ENCODE results near the gene SP5.
"Not testable (repeated sequence)": the region's sequence is repeated elsewhere in the genome, so short reads cannot be mapped to it uniquely, and the experiment has no call there.

The SP5 gene

DNA sequence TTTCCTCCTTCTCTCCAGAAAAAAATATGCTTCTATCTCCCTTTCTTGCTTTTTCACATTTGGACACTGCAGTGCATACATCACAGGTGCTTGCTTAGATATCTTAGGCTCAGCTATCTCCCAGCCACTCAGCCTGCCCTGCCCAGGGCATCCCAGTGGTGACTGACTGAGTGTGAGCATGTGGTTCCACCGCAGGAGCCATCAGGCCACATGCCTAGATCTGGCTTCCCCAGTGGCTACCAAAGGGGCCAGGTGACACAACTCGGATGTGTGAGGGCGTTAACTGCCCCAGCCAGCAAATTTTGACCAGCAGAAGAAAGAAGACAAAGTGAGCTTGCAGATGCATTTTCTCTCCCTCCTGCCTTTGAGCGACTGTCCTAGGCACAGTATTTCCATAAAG lies 25.5 kb downstream of the SP5 start:
- DNase-seq, result no peak

DNA sequence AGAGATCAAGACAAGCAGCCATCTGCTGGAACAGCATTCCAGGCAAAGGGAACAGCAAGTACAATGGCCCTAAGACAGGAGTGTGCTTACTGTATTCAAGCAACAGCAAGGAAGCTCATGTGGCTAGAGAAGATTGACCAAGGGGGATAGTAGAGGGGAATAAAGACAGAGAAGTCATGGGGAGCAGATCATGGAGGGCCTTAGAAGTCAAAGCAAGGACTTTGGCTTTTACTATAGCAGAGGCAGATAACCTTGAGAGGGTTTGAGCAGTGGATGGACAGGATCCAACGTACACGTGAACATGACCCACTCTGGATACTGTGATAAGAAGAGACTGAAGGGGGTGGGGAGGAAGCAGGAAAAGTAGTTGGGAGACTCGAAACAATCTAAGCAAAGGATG lies 26.9 kb downstream of the SP5 start:
- DNase-seq, result no peak

DNA sequence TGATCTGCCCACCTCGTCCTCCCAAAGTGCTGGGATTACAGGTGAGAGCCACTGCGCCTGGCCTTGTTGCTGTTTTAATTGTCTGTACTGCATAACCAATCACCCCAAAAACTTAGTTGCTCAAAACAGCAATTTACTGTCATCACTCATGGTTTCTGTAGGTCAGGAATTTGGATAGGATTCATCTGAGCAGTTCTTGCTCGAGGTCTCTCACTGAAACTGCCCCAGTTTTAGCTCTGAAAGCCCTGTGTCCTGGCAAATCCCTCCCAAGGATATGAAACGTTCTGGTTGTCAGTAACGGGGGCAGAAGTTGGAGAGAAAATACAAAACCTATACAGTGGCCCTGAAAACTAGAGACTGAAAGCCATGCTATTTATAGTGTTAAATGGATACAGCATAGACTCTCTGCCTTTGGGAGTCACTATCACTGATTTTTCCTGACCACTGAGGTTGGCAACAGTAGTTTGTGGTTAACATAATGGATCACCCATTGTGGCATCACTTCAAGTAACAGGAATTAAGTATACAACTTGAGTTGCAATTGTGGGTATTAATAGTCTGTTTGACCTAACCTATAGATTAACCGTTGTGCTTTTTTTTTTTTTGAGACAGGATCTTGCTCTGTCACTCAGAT lies 27.9 kb downstream of the SP5 start:
- DNase-seq, result no peak

DNA sequence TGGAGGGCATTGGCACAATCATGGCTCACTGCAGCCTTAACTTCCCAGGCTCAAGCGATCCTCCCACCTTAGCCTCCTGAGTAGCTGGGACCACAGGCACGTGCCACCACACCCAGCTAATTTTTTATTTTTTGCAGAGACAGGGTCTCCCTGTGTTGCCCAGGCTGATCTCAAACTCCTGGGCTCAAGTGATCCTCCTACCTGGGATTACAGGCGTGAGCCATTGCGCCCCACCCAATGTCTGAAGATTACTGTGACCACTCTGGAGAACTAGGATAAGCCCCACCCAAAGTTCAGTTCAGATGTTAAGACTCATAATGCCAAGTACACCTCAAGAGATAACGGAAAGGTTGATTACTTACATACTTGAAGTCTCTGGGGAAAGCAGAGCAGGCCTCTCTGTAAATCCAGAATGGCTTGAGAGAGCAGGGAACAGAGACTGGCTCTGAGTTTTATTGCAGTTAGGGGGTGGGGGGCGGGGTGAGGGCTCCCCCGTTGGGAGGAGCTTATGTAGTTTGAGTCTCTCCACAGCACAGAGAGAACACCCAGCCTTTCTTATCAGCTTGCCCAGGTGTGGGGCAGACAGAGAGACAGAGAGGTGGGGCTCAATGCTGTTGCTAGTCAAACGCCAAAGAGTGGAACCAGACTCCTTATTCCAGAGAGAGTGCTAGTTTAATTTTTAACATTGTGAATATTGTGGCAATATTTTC lies 28.5 kb downstream of the SP5 start:
- no peak for DNase-seq

DNA sequence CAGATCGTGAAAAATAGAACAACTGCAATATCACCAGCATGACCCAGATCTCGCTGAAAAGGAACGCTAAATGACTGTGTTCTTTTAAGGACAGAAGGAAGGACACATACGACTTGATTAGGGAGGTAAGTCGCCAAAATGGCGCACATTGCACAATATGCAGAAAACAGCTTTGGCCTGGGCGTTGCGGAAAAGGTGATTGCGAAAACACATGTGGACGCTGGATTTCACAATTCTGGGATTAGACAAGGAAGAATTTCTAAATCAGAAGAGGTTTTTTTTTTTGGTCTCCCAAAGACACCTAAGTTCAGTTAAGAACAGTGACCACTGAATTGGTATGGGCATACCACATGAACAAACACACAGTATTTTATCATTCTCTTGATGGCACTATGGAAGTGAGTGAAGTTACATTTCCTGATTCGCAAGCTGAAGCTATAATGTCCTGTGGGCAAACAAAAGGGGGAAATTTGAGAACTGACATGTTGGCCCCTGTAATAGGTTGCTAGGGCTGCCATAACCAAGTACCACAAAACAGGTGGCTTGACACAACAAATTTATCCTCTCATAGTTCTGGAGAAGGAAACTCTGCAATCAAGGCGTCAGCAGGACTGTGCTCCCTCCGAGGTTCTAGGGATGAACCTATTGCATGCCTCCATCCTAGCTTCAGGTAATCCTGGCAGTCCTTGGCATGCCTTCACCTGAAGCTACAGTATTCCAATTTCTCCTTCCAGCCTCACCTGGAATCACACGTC lies 29.3 kb downstream of the SP5 start:
- DNase-seq, result no peak

DNA sequence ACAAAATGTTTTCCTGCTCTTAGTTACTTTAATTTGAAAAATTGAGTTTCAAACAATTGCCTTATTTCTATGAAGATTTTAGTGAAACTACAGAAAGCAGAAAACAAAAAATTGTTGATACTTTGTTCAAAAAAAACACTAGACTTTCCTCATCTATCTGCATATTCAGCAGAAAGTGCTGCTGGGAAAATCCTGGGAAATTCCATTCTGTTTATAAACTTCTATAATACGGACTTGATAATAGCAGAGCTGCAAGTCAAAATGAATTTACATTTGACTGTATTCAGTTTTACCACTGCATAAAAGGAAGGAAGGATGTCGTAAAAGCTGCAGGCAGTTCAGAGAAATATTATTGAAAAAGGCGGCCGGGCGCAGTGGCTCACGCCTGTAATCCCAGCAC lies 30.2 kb downstream of the SP5 start:
- no peak for DNase-seq

DNA sequence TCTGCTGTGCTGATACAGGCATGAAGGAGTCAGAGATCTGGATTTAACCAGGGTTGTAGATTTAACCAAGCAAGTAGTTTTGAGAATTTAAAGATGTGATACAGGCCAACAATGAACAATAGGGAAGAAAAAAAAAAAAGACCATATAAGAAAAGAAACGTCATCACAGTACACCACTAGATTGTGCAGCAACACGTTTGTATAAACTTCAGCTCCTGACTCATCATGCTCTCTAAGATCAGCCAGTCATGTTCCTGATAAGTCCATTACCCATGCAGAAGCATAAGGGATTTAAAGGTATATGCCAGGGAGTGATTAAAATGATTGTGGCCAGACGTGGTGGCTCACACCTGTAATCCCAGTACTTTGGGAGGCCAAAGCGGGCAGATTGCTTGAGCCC lies 32.8 kb downstream of the SP5 start:
- DNase-seq, result no peak

DNA sequence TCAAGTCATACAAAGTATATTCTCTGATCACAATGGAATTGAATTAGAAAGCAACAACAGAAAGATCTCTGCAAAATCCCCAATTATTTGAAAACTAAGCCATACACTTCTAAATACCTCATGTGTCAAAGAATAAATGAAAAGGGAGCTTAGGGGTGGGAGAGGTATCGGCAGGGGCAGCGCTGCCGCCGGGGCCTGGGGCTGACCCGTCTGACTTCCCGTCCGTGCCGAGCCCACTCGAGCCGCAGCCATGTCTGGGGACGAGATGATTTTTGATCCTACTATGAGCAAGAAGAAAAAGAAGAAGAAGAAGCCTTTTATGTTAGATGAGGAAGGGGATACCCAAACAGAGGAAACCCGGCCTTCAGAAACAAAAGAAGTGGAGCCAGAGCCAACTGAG lies 36.4 kb downstream of the SP5 start:
- DNase-seq, result not testable (repeated sequence)

DNA sequence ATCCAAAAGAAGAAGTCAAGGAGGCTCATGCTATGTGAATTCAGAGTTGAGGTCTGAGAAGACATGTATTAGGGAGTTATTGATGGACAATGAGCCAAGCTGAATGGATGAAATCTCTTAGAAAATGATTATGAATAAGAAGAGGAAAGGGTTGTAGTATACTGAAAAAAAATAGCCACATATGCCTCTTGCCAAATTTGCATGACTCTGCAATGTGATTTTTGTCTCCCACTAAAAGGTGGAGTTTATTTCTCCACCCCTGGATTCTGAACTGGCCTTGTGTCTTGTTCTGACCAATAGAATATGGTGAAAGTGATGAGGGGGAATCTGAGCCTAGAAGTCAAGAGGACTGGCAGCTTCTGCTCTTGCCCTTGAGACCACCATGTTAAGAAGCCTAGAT lies 46.4 kb downstream of the SP5 start:
- DNase-seq, result no peak

DNA sequence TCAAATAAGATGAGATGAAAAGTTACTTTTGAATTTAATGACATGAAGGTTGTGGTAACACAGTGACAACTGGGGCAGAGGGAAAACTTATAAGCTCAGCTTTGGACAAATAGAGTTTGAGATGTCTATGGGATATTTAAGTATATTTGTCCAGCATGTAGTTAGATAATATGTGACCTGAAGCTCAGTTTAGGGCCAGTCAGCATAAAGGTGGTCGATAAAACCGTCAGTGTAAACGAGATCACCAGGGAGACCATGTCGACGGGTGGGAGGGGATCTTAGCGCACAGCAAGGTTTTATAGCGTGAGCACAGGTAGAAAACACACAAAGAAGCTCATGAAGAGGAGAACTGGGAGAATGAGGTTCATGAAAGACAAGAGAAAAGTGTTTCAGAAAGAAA lies 47.6 kb downstream of the SP5 start:
- no peak for DNase-seq

DNA sequence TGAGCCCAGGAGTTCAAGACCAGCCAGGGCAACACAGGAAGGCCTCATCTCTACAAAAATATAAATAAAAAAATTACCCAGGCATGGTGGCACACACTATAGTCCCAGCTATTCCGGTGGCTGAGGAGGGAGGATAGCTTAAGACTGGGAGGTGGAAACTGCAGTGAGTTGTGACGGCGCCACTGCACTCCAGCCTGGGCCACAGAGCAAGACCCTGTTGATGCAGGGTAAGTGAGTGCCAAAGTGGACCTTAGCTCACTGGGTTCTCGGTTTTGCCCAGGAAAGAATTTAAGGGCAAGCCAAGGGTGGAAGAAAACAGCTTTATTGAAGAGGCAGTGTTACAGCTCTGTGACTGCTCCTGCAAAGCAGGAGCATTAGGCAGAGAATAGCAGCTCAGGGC lies 48.1 kb downstream of the SP5 start:
- no peak for DNase-seq

DNA sequence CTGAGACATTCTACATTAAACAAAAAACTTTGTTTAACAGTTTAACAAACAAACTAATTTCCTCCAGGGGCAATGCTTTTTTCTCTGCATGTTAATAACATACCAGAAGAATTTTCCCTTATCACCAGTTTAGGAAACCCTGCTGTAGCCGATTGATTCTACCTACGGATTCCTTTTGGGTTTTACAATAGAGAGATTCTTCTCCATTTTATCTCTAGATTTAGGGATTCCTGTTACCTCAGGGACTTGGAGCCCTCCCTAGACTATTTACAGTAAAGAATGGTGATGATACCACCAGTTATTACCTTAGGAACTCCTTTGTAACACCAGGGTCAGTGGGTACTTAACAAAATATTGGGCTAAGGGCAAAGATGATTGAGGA lies 49.7 kb downstream of the SP5 start:
- DNase-seq, result no peak

DNA sequence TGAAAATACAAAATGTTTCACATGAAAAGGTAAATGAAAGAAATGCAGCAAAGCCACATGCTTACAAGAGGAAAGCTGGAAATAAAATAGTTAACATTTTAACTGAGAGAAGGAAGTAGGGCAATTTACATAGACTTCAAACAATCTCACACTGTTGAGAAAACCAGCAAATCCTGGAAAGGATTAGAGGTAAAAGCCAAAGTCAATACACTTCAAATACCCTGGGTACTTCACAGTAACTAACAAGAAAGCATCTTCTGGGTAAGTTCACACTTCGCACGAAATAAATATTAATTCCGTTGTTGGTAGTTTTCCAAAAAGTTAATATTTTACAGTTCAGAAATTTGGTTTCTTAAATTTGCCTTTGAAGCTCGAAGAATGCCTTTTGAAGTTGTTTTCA lies 51.6 kb downstream of the SP5 start:
- DNase-seq, result no peak

Data from NK-92 treated with Interleukin-12 subunit alpha and Interleukin-12 subunit beta, amount 100 ng/mL, for 24 hours (cell line).